ENCODE measurements around the gene ZNF101. TPM values are rescaled to one million over a fixed set of nuclear protein-coding genes. Genes with fewer than 3 reads are reported as not detected.

Gene ZNF101
- total RNA-seq, 1 experiment from 2014 or later, result 12.8 TPM

DNA sequence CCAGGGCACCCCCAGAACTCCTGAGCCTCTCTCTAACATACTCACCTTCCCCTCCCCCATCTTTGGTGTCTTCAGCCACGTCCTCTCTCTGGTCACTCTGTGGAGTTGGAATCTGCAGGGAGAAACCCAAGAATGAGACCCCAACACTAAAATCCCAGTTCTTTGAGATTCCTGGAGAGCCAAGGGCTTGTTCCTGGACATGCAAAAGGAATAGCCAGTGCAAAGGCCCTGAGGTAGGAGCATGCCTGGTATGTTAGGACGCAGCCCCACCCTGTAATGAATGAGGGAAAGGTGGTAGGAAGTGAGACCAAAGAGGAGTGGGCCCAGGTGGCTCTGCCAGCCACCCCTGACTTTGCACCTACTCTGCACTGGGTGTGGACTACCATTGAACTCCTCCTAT is 38.2 kb upstream of the ZNF101 start:
- Histone ChIP-seq H3K27ac (ENCODE audit: low read depth, low read length) (no peak overlapping the region), H3K9ac (ENCODE audit: low read length) (no peak overlapping the region), H3K36me3 (ENCODE audit: control insufficient read depth in 1 of 2, insufficient read depth in 2 of 2, low read length in 2 of 2) (peaks cover 5 to 17% of the 10 kb centered on the region in 2 experiments; a peak in 3 of 4 replicates), H3K79me2 (ENCODE audit: insufficient read depth, low read length) (peaks cover 10% of the 10 kb centered on the region; the same call in 1 of the 2 replicates), H3K9me3 (ENCODE audit: control insufficient read depth in 1 of 2, insufficient read depth in 1 of 2, low read depth in 1 of 2, low read length in 2 of 2) (no peaks in the 10 kb centered on the region), H3K9me2 (ENCODE audit: insufficient read depth) (no peaks in the 10 kb centered on the region), H3K27me3 (ENCODE audit: insufficient read depth, low read length) (no peaks in the 10 kb centered on the region), H3K4me2 (ENCODE audit: low read length) (no peak overlapping the region), H4K20me1 (ENCODE audit: insufficient read depth) (no peaks in the 10 kb centered on the region), H3K4me1 (ENCODE audit: control insufficient read depth in 1 of 2, insufficient read depth in 2 of 2, low read length in 2 of 2) (peaks cover 4 to 22% of the 10 kb centered on the region in 2 experiments), H3K4me3 (replicated peaks in 1 of 2; ENCODE audit: low read depth in 1 of 2, low read length in 2 of 2) (no peak overlapping the region), H2AFZ (ENCODE audit: low read depth, low read length, poor library complexity, severe bottlenecking) (no peak overlapping the region)
- no TSS peak for BruUV-seq (replicated peaks)
- intact Hi-C loops (cut with micrococcal nuclease), result no loop called here
- ChIA-PET POLR2A (no interaction called here), RAD21 (ENCODE audit: low non-redundant PET in 1 of 2, low total read pairs in 2 of 2, uncharacterized antibody in 2 of 2, unreplicated experiment in 2 of 2) (no interaction called here), CTCF (no interaction called here)
- no peak for TF ChIP-seq EZH2phosphoT487 (IDR thresholded peaks at IDR 0.05; ENCODE audit: borderline replicate concordance)
- no peak for TF ChIP-seq ZFX (IDR thresholded peaks at IDR 0.05)
- no peak for TF ChIP-seq SRF (IDR thresholded peaks at IDR 0.05; ENCODE audit: low read depth)
- TF ChIP-seq, protein P1, sequence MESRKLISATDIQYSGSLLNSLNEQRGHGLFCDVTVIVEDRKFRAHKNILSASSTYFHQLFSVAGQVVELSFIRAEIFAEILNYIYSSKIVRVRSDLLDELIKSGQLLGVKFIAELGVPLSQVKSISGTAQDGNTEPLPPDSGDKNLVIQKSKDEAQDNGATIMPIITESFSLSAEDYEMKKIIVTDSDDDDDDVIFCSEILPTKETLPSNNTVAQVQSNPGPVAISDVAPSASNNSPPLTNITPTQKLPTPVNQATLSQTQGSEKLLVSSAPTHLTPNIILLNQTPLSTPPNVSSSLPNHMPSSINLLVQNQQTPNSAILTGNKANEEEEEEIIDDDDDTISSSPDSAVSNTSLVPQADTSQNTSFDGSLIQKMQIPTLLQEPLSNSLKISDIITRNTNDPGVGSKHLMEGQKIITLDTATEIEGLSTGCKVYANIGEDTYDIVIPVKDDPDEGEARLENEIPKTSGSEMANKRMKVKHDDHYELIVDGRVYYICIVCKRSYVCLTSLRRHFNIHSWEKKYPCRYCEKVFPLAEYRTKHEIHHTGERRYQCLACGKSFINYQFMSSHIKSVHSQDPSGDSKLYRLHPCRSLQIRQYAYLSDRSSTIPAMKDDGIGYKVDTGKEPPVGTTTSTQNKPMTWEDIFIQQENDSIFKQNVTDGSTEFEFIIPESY (IDR thresholded peaks at IDR 0.05; ENCODE audit: extremely low read depth, insufficient replicate concordance, low read length), result no peak
- no peak for TF ChIP-seq YY1 (IDR thresholded peaks at IDR 0.05; ENCODE audit: extremely low read depth, insufficient replicate concordance, low read depth, low read length)
- TF ChIP-seq ZNF274 (IDR thresholded peaks at IDR 0.05; ENCODE audit: low read depth, low read length), result no peak
- TF ChIP-seq, protein P2, sequence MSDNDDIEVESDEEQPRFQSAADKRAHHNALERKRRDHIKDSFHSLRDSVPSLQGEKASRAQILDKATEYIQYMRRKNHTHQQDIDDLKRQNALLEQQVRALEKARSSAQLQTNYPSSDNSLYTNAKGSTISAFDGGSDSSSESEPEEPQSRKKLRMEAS (IDR thresholded peaks at IDR 0.05), result no peak
- TF ChIP-seq POLR2A (IDR thresholded peaks at IDR 0.05; ENCODE audit: borderline replicate concordance, extremely low read depth, insufficient read depth, insufficient read length), result no peak
- no peak for TF ChIP-seq POLR2AphosphoS5 (IDR thresholded peaks at IDR 0.05; ENCODE audit: low read depth, low read length)
- no peak for TF ChIP-seq EZH2 (IDR thresholded peaks at IDR 0.05)
- TF ChIP-seq, protein P3, sequence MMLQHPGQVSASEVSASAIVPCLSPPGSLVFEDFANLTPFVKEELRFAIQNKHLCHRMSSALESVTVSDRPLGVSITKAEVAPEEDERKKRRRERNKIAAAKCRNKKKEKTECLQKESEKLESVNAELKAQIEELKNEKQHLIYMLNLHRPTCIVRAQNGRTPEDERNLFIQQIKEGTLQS (IDR thresholded peaks at IDR 0.05), result no peak
- TF ChIP-seq RAD21 (IDR thresholded peaks at IDR 0.05; ENCODE audit: low read depth), result no peak
- no peak for TF ChIP-seq CEBPB (IDR thresholded peaks at IDR 0.05; ENCODE audit: low read depth)
- ATAC-seq, result no peak
- DNase-seq (ENCODE audit: low read depth, low spot score), result no peak
